B cell (primary cell): ENCODE measurements around the gene DMXL1.

Experiments used
- EZH2 ChIP-seq: IDR thresholded peaks from 2 replicates; pipeline ENCODE4 v1.6.1; 2012; ENCODE audit warnings: borderline replicate concordance, low read depth, mild to moderate bottlenecking, moderate library complexity, low read length; ENCODE audit not compliant: insufficient read depth, poor library complexity, severe bottlenecking
- TF ChIP-seq, protein P1 (sequence below): fragments of 200-600 bp; IDR thresholded peaks from one replicate; pipeline ENCODE4 v1.8.0; 2022; ENCODE audit warnings: antibody characterized with exemption, mild to moderate bottlenecking

DNA sequence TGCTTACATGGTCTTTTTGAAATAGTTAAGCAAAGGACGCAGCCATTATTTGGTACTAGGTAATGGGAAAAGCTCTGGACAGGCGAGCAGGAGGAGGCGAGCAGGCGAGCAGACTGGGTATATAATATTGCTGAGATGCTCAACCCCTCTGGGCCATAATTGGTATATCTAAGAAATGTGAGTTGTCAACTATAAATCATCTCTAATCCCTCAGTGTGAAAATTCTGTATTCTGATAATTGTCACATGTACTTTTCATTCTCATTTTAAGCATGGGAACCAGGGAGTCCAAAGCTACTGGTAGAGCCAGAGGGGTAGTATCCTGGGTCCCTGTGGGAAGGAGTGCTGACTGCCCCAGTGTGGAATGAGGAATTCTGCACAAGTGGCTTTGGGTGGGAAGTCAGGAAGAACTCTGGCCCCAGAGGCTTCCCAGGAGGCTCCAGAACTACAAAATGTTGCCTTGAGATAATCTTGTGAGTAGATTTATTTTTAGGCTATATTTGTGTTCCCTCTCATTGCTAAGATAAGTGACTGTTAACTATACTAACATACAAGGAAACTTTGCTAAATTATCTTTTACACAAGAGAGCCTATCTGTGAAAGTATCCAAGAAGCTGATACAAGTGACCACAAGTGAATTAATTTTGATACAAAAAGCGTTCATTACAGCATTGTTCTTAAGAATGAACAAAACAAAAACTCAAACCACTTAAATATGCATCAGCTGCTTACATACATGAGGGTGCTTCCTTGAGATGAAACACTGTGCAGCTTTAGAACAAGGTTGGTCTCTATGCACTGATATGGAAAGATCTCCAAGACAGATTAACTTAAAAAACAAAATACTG, 214.4 kb downstream of the DMXL1 start:
- TF ChIP-seq, protein P1, sequence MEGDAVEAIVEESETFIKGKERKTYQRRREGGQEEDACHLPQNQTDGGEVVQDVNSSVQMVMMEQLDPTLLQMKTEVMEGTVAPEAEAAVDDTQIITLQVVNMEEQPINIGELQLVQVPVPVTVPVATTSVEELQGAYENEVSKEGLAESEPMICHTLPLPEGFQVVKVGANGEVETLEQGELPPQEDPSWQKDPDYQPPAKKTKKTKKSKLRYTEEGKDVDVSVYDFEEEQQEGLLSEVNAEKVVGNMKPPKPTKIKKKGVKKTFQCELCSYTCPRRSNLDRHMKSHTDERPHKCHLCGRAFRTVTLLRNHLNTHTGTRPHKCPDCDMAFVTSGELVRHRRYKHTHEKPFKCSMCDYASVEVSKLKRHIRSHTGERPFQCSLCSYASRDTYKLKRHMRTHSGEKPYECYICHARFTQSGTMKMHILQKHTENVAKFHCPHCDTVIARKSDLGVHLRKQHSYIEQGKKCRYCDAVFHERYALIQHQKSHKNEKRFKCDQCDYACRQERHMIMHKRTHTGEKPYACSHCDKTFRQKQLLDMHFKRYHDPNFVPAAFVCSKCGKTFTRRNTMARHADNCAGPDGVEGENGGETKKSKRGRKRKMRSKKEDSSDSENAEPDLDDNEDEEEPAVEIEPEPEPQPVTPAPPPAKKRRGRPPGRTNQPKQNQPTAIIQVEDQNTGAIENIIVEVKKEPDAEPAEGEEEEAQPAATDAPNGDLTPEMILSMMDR = no peak
- TF ChIP-seq EZH2 = no peak
